Measurements from ENCODE around the gene PRKD1. TPM values are rescaled to one million over a fixed set of nuclear protein-coding genes. Genes with fewer than 3 reads are reported as not detected.

PRKD1 gene
- total and polyA plus RNA-seq, 7 donors, result 0.65 to 2.5 (median 1.5) TPM

DNA sequence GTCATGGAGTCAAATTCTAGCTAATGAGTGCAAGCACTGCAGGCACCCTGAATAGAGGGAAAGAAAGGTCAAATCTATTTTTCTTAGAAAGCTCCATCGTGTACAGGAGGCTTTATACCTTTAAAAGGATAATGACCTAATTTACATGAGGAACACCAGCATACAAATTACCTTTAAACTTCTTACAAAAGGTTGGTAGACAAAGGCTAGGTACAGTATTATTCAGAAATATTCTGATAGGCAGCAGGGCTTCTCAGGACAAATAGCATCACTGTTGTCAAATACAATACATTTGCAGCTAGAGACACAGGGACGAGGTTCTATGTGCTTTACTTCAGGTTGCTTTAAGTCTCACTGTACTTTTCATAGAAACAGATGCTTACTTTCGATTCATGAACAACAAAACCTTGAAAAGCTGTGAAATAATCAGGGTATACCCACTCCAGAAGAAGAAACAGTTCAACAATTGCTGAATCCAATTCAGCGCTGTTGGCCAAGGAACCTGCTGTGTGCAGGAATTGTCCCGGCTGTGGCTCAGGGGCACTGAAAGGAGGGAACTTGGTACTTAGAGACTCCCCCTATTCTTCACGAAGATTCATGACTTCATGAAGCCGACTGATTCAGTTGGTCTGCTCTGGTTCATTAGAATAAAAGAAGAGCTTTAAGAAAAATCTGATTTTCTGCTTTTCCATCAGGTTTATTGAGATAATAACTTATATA is 252.9 kb downstream of the PRKD1 start:
- no peak for DNase-seq

DNA sequence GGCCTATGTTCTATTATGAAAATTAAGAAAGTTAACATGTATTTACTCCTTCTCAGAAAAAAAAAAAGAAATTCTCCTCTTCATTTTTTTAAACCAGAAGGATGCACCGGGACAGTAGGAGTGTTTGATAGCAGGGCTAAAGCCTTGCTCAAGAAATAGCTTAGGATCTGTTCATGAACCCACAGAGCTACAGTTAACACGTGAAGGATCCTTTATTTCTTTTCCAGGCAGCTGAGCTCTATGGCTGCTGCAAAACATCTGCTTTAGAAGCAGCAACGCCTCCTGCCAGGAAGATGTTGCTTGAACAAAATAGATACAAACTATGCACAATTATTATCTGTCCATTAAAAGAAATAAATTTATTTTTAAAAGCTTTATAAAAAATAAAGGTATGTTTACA is 254.8 kb downstream of the PRKD1 start:
- Histone ChIP-seq H3K4me3 (no peak overlapping the region), H3K4me1 (no peaks in the 10 kb centered on the region), H3K36me3 (ENCODE audit: insufficient read depth in 1 of 2, low read depth in 1 of 2) (no peaks in the 10 kb centered on the region), H3K27ac (no peak overlapping the region), H3K9me3 (no peaks in the 10 kb centered on the region), H3K27me3 (ENCODE audit: insufficient read depth in 3 of 3, low read length in 2 of 3) (no peaks in the 10 kb centered on the region)
- intact Hi-C loops (cut with DNase I), result no loop called here
- TF ChIP-seq, protein P1, sequence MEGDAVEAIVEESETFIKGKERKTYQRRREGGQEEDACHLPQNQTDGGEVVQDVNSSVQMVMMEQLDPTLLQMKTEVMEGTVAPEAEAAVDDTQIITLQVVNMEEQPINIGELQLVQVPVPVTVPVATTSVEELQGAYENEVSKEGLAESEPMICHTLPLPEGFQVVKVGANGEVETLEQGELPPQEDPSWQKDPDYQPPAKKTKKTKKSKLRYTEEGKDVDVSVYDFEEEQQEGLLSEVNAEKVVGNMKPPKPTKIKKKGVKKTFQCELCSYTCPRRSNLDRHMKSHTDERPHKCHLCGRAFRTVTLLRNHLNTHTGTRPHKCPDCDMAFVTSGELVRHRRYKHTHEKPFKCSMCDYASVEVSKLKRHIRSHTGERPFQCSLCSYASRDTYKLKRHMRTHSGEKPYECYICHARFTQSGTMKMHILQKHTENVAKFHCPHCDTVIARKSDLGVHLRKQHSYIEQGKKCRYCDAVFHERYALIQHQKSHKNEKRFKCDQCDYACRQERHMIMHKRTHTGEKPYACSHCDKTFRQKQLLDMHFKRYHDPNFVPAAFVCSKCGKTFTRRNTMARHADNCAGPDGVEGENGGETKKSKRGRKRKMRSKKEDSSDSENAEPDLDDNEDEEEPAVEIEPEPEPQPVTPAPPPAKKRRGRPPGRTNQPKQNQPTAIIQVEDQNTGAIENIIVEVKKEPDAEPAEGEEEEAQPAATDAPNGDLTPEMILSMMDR (IDR thresholded peaks at IDR 0.05), result no peak
- DNase-seq, result no peak
- WGBS, 3 donors, result 56 to 66% (median 61%) methylated on average over 3 of the region's 3 CpGs
- no peak for ATAC-seq

More for the DNA sequence above, 252.9 kb downstream of the PRKD1 start:
- intact Hi-C loops (cut with DNase I), result no loop called here
- H3K9me3 ChIP-seq, result no peaks in the 10 kb centered on the region
- no peaks in the 10 kb centered on the region for H3K4me1 ChIP-seq
- no peak for ATAC-seq
- TF ChIP-seq, protein P1 (IDR thresholded peaks at IDR 0.05), result no peak
- H3K4me3 ChIP-seq, result no peak overlapping the region
- H3K27ac ChIP-seq, result no peak overlapping the region
- H3K27me3 ChIP-seq (ENCODE audit: insufficient read depth in 3 of 3, low read length in 2 of 3), result no peaks in the 10 kb centered on the region
- WGBS, 3 donors, result 78 to 84% (median 82%) methylated on average over 7 of the region's 7 CpGs
- no peaks in the 10 kb centered on the region for H3K36me3 ChIP-seq (ENCODE audit: insufficient read depth in 1 of 2, low read depth in 1 of 2)

DNA sequence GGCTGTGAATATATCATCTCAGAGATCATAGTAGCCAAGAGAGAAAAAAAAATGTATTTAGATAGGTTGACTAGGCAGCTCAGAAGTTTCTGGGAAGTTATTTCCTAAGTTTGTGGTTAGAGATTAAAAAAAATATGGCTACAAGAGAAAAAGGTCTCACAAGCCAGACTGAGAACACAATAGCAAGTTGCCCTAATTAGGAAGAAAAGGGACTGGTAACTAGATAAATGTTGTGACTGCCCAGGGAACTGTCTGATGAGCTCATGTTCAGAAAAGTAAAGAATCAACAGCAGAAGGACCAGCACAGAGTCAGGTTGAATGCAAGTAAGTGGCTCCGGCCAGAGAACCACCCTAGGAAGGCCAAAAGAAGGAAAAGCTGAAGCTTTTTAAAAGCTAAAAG is 256.6 kb downstream of the PRKD1 start:
- H3K27me3 ChIP-seq (ENCODE audit: insufficient read depth in 3 of 3, low read length in 2 of 3), result no peaks in the 10 kb centered on the region
- ATAC-seq (no peak), DNase-seq (no peak)
- H3K36me3 ChIP-seq (ENCODE audit: insufficient read depth in 1 of 2, low read depth in 1 of 2), result no peaks in the 10 kb centered on the region
- H3K27ac ChIP-seq, result no peak overlapping the region
- H3K9me3 ChIP-seq, result no peaks in the 10 kb centered on the region
- no peak overlapping the region for H3K4me3 ChIP-seq
- no peaks in the 10 kb centered on the region for H3K4me1 ChIP-seq
- WGBS, 3 donors, result 83 to 93% (median 84%) methylated on average over 1 of the region's 1 CpG
- TF ChIP-seq, protein P1 (IDR thresholded peaks at IDR 0.05), result no peak
- intact Hi-C loops (cut with DNase I), result no loop called here

DNA sequence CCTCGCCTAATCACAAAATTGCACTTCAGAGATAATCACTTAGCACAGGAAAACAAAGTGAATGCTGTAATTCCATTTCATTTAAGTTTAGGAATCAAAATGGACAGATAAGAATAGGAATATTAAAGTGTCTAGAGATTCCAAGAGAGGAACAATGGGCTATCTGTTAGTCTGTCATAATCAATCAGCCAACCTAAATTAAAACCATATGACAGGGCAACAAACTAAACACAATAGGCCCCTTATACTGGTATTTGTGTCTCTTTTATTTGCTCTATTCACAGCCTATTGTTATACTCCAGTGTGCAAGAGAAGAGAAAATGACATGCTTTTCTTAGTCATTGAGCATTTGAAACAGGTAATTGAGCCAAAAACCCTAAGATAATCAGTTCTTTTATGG is 259.4 kb downstream of the PRKD1 start:
- WGBS, 3 donors, result 86 to 94% (median 89%) methylated on average over 1 of the region's 1 CpG
- H3K36me3 ChIP-seq (ENCODE audit: insufficient read depth in 1 of 2, low read depth in 1 of 2), result no peaks in the 10 kb centered on the region

More for the DNA sequence above, 259.4 kb downstream of the PRKD1 start:
- TF ChIP-seq, protein P1 (IDR thresholded peaks at IDR 0.05), result no peak
- Histone ChIP-seq H3K27ac (no peak overlapping the region), H3K9me3 (no peaks in the 10 kb centered on the region), H3K4me3 (no peak overlapping the region), H3K27me3 (ENCODE audit: insufficient read depth in 3 of 3, low read length in 2 of 3) (no peaks in the 10 kb centered on the region), H3K4me1 (no peaks in the 10 kb centered on the region)
- ATAC-seq (no peak), DNase-seq (no peak)
- intact Hi-C loops (cut with DNase I), result no loop called here
